Head of caudate nucleus (tissue), 42 donors: ENCODE data around the gene HLA-DOB.
"Not testable (repeated sequence)": the region's sequence is repeated elsewhere in the genome, so short reads cannot be mapped to it uniquely, and the experiment has no call there.

Experiments
- DNase-seq, 42 donors: peaks; one replicate each; pipeline versions ENCODE4 v3.0.0 to v3.0.0-alpha.2; 2020 to 2021; ENCODE audit warnings: mixed read lengths in 7 of 42
- intact Hi-C: fragments of 100-400 bp; cut with DNase I; formaldehyde crosslinking; loops from one replicate; pipeline ENCODE4 v1.15.0; 2022

Gene HLA-DOB

GRCh38 chr6:32825966-32826365 is 9.2 kb upstream of the HLA-DOB start:
- intact Hi-C loops, result no loop called here
- DNase-seq, result peak in 5 of 42 donors; percentile 23 to 50 (median 36)

- intact Hi-C loops, result no loop called here
- no peak for DNase-seq
Measured at GRCh38 chr6:32819729-32820128, 2.9 kb upstream of the HLA-DOB start.

GRCh38 chr6:32818867-32819266 is 2.1 kb upstream of the HLA-DOB start:
- intact Hi-C loops, result no loop called here
- DNase-seq, result no peak

- DNase-seq, result no peak
- intact Hi-C loops, result no loop called here
Measured at GRCh38 chr6:32815996-32816395, 806 bp downstream of the HLA-DOB start.

- DNase-seq, result no peak
- intact Hi-C loops, result no loop called here
Measured at GRCh38 chr6:32815115-32815514, 1.7 kb downstream of the HLA-DOB start.

GRCh38 chr6:32814145-32814544 is 2.7 kb downstream of the HLA-DOB start:
- intact Hi-C loops, result no loop called here
- DNase-seq, result no peak

GRCh38 chr6:32809171-32809570 is 7.6 kb downstream of the HLA-DOB start:
- intact Hi-C loops, result no loop called here
- DNase-seq, result no peak

GRCh38 chr6:32807020-32807580 is 9.7 kb downstream of the HLA-DOB start:
- intact Hi-C loops, result no loop called here
- DNase-seq, result no peak

GRCh38 chr6:32805404-32805803 is 11.4 kb downstream of the HLA-DOB start:
- DNase-seq, intact Hi-C loops: not testable (repeated sequence)

GRCh38 chr6:32803416-32803815 is 13.4 kb downstream of the HLA-DOB start:
- intact Hi-C loops, result no loop called here

GRCh38 chr6:32799740-32800139 is 17.1 kb downstream of the HLA-DOB start:
- intact Hi-C loops, result no loop called here
- DNase-seq, result no peak

More at GRCh38 chr6:32803416-32803815, 13.4 kb downstream of the HLA-DOB start:
- DNase-seq, result no peak

GRCh38 chr6:32799168-32799567 is 17.6 kb downstream of the HLA-DOB start:
- no peak for DNase-seq
- intact Hi-C loops, result no loop called here

- intact Hi-C loops, result no loop called here
- DNase-seq, result peak; percentile 7 to 92 (median 84)
Measured at GRCh38 chr6:32796848-32797776, 19.7 kb downstream of the HLA-DOB start.

- intact Hi-C loops, result loop anchor here (5.0 kb wide), 1 partner anchor 382 kb away; no protein-coding TSS in a partner anchor
Measured at GRCh38 chr6:32794510-32794909, 22.3 kb downstream of the HLA-DOB start.

GRCh38 chr6:32792901-32793435 is 23.8 kb downstream of the HLA-DOB start:
- intact Hi-C loops, result loop anchor here (5.0 kb wide), 1 partner anchor 381 kb away; no protein-coding TSS in a partner anchor

More at GRCh38 chr6:32794510-32794909, 22.3 kb downstream of the HLA-DOB start:
- no peak for DNase-seq

GRCh38 chr6:32790306-32790705 is 26.5 kb downstream of the HLA-DOB start:
- intact Hi-C loops, result loop anchor here (5.0 kb wide), 1 partner anchor 378 kb away; no protein-coding TSS in a partner anchor

More at GRCh38 chr6:32792901-32793435, 23.8 kb downstream of the HLA-DOB start:
- no peak for DNase-seq

GRCh38 chr6:32785781-32786533 is 30.8 kb downstream of the HLA-DOB start:
- peak in 26 of 42 donors; percentile 8 to 65 (median 32) for DNase-seq
- intact Hi-C loops, result no loop called here

More at GRCh38 chr6:32790306-32790705, 26.5 kb downstream of the HLA-DOB start:
- DNase-seq, result no peak

GRCh38 chr6:32782923-32783322 is 33.9 kb downstream of the HLA-DOB start:
- DNase-seq, intact Hi-C loops: not testable (repeated sequence)

GRCh38 chr6:32779036-32779435 is 37.8 kb downstream of the HLA-DOB start:
- DNase-seq, result no peak
- intact Hi-C loops, result no loop called here
